ENCODE results near the gene SNED1. TPM values are rescaled to one million over a fixed set of nuclear protein-coding genes. Genes with fewer than 3 reads are reported as not detected.

The SNED1 gene
- total RNA-seq, 1 donor from 2014 or later, result 2.3 TPM

DNA sequence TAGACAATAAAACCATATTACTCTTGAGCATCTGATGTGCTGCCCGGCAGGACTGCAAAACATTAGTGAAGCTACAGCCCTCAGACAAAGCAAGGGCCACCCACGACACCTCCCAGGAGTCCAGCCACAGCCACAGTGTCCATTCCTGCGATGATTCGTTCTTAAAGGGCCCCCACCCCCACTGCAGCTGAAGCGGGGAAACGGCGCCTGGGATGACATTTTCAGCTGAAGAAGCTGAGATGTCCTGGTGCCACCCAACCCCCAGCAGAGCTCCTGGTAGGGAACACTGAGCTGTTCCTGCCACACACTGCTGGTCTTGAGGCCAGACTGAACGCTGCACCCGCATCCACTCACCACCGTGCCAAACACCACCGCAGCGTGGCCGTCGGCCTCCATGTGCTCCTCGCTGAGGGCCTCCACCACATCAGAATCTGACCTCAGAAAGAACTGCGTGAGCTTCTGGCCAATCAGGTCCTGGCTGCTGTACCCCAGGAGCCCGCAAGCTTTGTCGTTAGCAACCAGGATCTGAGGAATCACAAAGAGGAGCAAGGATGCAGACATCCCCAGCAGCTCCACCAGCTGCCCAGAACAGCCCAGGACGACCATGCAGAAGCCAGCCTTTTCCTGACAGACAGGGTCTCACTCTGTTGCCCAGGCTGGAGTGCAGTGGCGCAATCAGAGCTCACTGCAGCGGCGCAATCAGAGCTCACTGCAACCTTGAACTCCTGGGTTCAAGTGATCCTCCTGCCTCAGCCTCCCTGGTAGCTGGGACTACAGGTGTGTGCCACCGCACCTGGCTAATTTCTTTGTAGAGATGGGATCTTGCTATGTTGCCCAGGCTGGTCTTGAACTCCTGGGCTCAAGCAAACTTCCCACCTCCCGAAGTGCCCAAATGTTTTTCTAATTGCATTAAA, 141.4 kb downstream of the SNED1 start:
- H3K9me3 Mint-ChIP-seq (ENCODE audit: unreplicated experiment), result no peaks in the 10 kb centered on the region
- H3K36me3 Mint-ChIP-seq (ENCODE audit: low read depth, unreplicated experiment), result peaks cover 33% of the 10 kb centered on the region

GRCh38 chr2:241140445-241140840, 142.0 kb downstream of the SNED1 start:
- H3K4me3 Mint-ChIP-seq (ENCODE audit: unreplicated experiment), result peak overlapping the region; percentile 63
- H3K9me3 Mint-ChIP-seq (ENCODE audit: unreplicated experiment), result no peaks in the 10 kb centered on the region
- peaks cover 8% of the 10 kb centered on the region for H3K27me3 Mint-ChIP-seq (ENCODE audit: unreplicated experiment)
- peaks cover 33% of the 10 kb centered on the region for H3K36me3 Mint-ChIP-seq (ENCODE audit: low read depth, unreplicated experiment)
- no peak for DNase-seq (ENCODE audit: low spot score)
- peaks cover 3% of the 10 kb centered on the region for H3K4me1 Mint-ChIP-seq (ENCODE audit: unreplicated experiment)
- no peak overlapping the region for H3K27ac Mint-ChIP-seq (ENCODE audit: unreplicated experiment)
- TF ChIP-seq, protein P1, sequence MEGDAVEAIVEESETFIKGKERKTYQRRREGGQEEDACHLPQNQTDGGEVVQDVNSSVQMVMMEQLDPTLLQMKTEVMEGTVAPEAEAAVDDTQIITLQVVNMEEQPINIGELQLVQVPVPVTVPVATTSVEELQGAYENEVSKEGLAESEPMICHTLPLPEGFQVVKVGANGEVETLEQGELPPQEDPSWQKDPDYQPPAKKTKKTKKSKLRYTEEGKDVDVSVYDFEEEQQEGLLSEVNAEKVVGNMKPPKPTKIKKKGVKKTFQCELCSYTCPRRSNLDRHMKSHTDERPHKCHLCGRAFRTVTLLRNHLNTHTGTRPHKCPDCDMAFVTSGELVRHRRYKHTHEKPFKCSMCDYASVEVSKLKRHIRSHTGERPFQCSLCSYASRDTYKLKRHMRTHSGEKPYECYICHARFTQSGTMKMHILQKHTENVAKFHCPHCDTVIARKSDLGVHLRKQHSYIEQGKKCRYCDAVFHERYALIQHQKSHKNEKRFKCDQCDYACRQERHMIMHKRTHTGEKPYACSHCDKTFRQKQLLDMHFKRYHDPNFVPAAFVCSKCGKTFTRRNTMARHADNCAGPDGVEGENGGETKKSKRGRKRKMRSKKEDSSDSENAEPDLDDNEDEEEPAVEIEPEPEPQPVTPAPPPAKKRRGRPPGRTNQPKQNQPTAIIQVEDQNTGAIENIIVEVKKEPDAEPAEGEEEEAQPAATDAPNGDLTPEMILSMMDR (IDR thresholded peaks at IDR 0.05; ENCODE audit: unreplicated experiment), result no peak

More for the DNA sequence above, 141.4 kb downstream of the SNED1 start:
- no peak for DNase-seq (ENCODE audit: low spot score)
- TF ChIP-seq, protein P1 (IDR thresholded peaks at IDR 0.05; ENCODE audit: unreplicated experiment), result no peak
- Mint-ChIP-seq H3K4me3 (ENCODE audit: unreplicated experiment) (no peak overlapping the region), H3K27me3 (ENCODE audit: unreplicated experiment) (peaks cover 8% of the 10 kb centered on the region), H3K27ac (ENCODE audit: unreplicated experiment) (no peak overlapping the region), H3K4me1 (ENCODE audit: unreplicated experiment) (peaks cover 3% of the 10 kb centered on the region)

DNA sequence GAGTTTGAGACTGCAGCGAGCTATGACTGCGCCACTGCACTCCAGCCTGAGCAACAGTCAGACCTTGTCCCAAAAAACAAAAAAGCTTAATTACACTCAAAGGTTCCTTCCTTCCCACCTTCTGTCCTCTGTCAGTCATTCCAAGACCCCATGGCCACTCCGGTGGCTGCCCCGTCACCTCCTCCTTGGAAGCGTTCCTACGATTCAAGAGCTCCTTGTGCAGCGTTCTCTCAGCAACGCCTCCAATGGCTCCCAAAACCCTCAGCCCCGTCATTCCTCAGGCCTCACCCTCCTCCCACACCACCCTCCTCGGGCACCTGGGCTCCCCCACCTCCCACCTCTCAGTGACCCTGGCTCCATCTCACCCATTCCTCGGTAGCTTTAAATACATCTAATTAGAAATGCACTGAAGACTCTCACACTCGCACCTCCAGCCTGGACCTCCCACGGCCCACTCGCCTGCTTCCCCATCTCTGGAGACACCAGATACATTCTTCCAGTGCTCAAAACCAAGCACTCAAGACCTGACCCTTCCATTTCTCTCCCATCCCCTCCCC, 142.9 kb downstream of the SNED1 start:
- peak overlapping the region; percentile 50 for H3K27ac Mint-ChIP-seq (ENCODE audit: unreplicated experiment)
- no peak for DNase-seq (ENCODE audit: low spot score)

DNA sequence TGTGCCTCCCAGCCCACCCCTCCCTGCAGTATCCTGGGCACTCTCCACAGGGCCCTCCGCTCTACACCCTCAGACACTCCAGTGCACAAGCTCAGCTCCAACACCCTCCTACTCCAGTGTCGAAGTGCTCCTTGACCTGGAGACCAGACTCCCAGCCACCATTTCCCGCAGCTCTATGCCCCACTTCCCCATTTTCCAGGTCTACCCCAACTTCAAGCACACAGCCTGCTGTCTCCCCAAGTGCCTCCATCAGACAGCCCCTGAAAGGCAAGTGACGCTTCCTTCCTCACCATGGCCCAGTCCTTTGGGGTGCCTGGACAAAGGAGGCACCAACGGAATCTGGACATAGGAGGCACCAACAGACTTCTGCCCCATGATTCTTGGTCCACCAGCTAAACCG, 143.6 kb downstream of the SNED1 start:
- DNase-seq (ENCODE audit: low spot score), result no peak
- Mint-ChIP-seq H3K27me3 (ENCODE audit: unreplicated experiment) (peaks cover 5% of the 10 kb centered on the region), H3K4me3 (ENCODE audit: unreplicated experiment) (peak overlapping the region; percentile 56), H3K9me3 (ENCODE audit: unreplicated experiment) (no peaks in the 10 kb centered on the region), H3K36me3 (ENCODE audit: low read depth, unreplicated experiment) (peaks cover 29% of the 10 kb centered on the region), H3K4me1 (ENCODE audit: unreplicated experiment) (peaks cover 3% of the 10 kb centered on the region), H3K27ac (ENCODE audit: unreplicated experiment) (no peak overlapping the region)
- TF ChIP-seq, protein P1 (IDR thresholded peaks at IDR 0.05; ENCODE audit: unreplicated experiment), result no peak

More for the DNA sequence above, 142.9 kb downstream of the SNED1 start:
- Mint-ChIP-seq H3K27me3 (ENCODE audit: unreplicated experiment) (peaks cover 5% of the 10 kb centered on the region), H3K4me1 (ENCODE audit: unreplicated experiment) (peaks cover 3% of the 10 kb centered on the region), H3K9me3 (ENCODE audit: unreplicated experiment) (no peaks in the 10 kb centered on the region), H3K4me3 (ENCODE audit: unreplicated experiment) (no peak overlapping the region), H3K36me3 (ENCODE audit: low read depth, unreplicated experiment) (peaks cover 31% of the 10 kb centered on the region)
- TF ChIP-seq, protein P1 (IDR thresholded peaks at IDR 0.05; ENCODE audit: unreplicated experiment), result no peak

GRCh38 chr2:241142593-241142992, 144.2 kb downstream of the SNED1 start:
- no peak overlapping the region for H3K27ac Mint-ChIP-seq (ENCODE audit: unreplicated experiment)
- TF ChIP-seq, protein P1 (IDR thresholded peaks at IDR 0.05; ENCODE audit: unreplicated experiment), result no peak
- H3K36me3 Mint-ChIP-seq (ENCODE audit: low read depth, unreplicated experiment), result peaks cover 29% of the 10 kb centered on the region
- peaks cover 3% of the 10 kb centered on the region for H3K4me1 Mint-ChIP-seq (ENCODE audit: unreplicated experiment)
- H3K4me3 Mint-ChIP-seq (ENCODE audit: unreplicated experiment), result no peak overlapping the region
- no peak for DNase-seq (ENCODE audit: low spot score)
- no peaks in the 10 kb centered on the region for H3K9me3 Mint-ChIP-seq (ENCODE audit: unreplicated experiment)
- peaks cover 5% of the 10 kb centered on the region for H3K27me3 Mint-ChIP-seq (ENCODE audit: unreplicated experiment)
